HG03097 (cell line): Measurements from ENCODE around the gene LPAR3.
"Not testable (repeated sequence)": the region's sequence is repeated elsewhere in the genome, so short reads cannot be mapped to it uniquely, and the experiment has no call there.

Source experiments
- ATAC-seq: cut with Tn5 transposase; IDR thresholded peaks from one replicate; pipeline ENCODE4 v1.9.1; 2021; ENCODE audit not compliant: unreplicated experiment, low FRiP score

Gene LPAR3

DNA sequence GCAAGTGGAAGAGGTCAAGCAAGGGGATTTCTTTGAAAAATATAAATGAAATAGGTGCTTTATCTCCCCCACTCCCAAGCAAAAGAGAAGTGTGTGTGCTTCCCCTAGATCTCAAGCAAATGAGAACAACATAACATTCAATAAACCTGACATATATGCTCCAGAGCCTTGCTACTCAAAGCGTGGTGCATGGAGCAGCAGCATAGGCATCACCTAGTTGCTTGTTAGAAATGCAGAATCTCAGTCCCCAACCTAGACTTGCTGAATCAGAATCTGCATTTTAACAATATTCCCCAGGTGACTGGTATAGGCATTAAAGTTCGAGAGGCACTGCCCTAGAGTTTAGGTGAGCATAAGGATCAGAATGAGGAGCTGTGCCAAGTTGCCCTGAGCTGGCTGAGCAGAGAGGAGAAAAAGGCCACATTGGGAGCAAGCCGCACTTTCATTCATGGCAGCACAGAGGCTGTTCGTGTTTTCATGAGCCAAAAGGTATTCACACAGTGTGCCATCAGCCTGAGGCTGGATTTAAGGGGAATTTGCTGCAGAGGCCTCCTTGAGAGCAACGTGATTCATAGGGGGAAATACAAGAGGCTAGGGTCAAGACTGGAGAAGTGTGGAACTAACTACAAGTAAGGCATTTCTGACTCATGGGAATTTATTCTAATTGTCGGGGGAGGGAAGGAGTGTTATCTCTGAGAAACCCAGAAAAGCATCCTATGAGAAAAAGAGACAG is 14.3 kb upstream of the LPAR3 start:
- ATAC-seq, result no peak

DNA sequence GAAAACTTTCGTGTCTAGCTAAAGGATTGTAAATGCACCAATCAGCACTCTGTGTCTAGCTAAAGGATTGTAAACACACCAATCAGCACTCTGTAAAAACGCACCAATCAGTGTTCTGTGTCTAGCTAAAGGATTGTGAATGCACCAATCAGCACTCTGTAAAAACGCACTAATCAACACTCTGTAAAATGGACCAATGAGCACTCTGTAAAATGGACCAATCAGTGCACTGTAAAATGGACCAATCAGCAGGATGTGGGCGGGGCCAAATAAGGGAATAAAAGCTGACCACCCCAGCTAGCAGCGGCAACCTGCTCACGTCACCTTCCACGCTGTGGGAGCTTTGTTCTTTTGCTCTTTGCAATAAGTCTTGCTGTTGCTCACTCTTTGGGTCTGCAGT is 9.7 kb upstream of the LPAR3 start:
- not testable (repeated sequence) for ATAC-seq

DNA sequence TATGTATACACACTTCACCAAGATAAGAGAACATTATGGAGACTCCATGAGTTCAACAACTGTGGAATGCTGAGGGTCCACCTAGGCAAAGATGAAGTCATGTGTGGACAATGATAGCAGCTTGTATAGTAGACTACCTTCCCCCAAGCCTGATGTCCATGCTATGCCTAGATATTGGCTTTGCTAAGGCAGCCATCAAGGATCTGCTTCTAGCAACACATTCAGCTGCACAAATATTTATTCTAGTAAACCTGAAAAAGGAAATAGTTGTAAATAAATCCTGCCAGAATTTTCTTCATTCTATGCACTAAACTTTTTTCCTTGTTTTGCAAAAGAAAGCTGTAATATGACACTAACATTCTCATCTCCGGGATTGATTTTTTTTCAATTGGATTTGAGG is 7.0 kb upstream of the LPAR3 start:
- ATAC-seq, result no peak

DNA sequence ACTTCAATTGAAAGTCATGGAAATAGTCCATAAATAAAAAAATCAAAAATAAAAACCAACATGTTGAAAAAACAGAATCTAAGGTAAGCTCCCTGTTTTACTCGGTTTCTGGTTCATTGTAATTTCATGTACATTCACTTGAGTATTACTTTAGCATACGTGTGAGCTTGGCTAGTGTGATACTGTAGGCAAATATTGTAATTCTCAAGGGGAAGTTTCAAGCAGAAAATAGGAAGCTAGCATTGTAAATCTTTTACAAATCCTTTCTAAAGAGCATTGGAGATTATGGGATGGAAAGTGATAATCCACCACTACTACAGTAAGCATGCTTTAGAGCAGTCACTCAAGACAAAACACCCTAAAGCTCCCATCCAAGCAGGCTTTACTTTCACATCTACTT is 3.3 kb upstream of the LPAR3 start:
- no peak for ATAC-seq

DNA sequence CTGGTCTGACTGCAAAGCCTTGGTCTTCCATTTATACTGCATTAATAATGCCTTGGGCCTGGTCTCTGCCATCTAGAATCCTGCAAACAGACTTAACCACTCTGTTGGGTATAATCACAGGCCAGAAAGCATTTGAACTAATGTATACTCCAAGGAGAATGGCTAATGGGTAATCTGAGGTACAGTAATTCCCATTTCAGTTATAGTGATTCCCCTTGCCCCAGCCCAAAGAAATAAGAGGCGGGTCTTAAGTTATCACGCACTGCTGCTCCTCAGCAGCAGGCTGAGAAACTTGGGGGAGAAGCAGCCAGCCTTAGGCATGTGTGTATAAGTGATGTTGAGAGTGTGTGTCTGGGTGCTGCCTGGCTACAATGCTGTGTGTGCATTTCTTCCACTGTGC is 2.4 kb downstream of the LPAR3 start:
- ATAC-seq, result no peak

DNA sequence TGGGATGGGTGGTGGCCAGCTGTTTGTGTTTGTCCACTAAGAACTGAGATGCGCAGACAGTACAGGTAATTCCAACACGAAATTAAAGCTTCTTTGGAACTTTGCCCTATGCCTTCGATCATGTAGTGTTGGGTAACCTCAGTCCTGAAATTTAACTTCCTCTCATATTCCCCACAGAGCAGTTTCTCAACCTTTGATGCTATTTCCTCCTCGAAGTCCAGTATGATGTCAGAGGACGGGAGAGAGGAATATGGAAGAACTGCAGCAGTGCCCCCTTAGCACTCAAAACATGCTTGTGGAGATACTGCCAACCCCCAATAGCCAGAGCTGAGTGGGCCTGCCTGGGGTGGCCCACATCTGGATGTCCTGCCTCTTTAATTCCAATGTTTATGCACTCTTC is 3.6 kb downstream of the LPAR3 start:
- ATAC-seq, result no peak

DNA sequence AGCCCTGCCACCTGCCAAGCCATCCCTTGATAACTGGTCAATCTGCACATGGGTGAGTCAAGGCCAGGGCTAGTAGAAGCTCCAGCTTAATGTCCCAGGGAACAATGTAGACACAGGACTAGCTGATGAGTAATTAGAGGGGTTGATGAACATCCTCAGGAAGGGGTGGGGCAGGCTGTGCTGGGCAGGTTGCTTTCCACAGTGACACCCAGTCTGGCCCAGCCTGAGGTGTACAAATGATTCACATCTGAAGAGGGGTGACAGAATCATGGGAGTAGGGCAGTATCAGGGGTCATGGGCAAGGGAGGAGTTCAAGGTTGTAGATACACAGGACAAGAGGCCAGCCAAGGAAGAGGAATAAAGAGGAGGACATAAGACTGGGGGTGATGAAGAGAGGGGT is 4.3 kb downstream of the LPAR3 start:
- ATAC-seq, result no peak

DNA sequence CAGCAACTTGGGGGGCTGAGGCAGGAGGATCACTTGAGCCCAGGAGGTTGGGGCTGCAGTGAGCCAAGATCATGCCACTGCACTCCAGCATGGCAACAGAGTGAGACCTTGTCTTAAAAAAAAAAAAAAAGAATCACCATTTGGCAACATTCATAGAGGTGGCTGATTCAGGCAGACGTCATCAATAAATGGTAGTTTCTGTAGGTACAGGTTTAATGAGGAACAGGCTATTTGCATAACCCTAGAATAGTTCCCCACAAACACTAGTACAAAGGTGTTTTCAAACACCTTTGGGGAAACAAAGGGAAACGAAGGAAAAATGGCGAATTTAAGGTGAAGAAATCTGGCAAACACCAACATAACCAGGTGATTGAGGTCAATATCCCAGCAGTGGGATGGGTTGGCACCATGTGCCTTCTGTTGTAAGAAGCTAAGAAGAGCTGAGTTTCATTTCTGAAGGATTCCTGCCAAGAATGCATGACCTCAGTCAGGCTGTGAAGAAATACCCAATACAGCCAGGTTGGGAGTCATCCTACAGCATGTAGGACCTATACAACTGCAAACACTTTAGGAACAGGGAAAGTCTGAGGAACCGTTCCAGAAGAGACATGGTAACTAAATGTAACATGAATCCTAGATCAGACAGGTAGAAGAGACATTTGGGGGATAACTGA is 5.6 kb downstream of the LPAR3 start:
- no peak for ATAC-seq

DNA sequence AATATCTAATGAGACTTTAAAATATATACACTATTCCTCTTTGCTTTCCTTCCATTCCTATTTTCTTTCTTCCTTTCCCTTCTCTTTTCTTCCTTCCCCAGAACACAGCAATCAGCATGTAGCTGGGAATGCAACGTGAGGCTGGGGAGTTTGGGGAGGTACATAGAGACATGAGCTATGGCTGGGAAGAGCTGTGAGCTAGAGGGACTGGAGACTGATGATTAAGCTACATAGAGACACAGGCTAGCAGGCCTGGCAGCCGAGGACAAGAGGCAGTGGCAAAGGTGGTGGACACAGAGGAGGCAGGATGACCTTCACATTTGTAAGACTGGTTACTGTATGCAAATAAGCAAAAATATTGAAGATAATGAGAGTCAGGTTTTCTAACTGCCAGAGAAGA is 7.5 kb downstream of the LPAR3 start:
- ATAC-seq, result no peak

DNA sequence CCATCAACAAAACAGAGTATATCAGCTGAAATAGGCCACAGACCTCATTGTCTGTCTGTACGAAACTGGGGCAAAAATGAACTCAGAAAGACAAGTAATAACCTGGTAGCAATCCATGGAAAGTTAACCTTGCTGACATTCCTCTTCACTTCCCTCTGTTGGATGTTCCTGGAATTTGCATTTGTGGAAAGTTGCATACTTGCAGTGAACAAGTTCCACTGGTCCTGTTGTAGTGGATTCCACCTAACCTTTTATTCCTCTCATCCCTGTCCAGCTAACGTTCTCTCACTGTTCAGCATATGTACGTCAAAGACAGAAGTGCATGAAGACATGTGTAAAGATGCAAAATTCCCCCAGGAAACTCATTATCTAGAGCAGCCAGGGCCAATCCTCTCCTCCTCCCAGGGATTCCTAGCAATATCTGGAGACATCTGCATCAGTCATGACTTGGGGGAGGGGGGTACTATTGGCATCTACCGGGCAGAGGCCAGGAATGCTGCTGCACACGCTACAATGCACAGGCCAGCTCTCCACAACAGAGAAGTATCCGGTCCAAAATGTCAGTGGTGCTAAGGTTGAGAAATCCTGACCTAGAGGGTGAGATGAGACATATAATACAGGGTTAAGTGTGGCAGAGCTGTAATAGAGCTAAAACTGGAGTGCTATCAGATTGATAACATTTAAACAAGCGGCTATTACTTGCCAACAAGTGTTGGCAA is 8.2 kb downstream of the LPAR3 start:
- ATAC-seq, result no peak

DNA sequence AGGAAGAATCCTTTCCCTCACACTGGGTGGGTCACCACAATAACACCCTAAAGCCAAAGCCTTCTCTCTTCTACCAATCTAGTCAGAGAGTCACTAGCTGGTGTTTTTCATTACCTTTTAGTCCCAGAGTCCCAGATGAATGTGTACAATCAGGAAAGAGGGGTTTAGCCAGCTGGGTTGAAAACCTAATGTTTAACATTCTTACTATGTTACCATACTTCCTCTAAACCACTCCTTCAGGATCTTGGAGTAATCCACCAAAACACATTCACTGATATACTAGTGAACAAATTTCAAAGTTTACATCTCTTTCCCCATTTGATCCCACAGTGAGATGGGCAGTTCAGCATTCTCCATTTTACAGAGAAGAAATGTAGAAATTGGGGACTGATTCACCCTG is 9.7 kb downstream of the LPAR3 start:
- ATAC-seq, result no peak

DNA sequence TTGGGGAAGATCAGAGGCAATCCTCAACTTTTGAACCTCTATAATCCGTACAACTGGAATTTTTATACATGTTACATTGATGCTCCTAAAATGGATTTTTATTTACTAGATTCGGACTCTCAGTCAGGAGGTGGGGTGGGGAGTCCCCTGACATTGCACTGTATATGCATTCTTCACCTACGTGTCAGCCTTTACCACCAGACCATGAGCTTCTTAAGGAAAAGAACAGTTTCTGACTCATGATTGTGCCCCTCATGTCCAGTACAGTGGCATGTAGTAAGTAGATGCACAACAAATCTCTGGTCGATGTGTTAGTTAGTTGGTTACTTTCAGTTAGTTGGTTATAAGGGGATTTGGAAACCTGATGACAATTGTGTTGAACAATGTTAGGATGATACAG is 15.4 kb downstream of the LPAR3 start:
- ATAC-seq, result no peak

DNA sequence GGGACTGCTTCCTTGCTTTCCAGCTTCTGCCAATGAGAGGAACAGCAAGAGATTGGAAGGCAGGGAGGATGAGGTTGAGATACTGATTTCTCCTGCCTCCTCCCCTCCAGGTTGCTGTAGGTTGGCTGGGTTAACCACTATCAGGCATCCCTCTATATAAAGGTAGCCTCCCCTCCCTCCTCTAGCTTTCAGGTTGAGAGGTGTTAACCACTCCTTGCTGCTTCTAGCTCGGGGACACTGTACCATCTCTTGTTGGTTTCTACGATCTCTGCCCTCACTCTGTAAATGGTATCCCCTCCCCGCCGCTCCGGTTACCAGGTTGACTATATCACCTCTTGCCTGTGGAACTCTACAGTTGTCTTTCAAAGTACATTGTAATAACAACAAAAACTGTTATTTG is 16.7 kb downstream of the LPAR3 start:
- ATAC-seq, result no peak

DNA sequence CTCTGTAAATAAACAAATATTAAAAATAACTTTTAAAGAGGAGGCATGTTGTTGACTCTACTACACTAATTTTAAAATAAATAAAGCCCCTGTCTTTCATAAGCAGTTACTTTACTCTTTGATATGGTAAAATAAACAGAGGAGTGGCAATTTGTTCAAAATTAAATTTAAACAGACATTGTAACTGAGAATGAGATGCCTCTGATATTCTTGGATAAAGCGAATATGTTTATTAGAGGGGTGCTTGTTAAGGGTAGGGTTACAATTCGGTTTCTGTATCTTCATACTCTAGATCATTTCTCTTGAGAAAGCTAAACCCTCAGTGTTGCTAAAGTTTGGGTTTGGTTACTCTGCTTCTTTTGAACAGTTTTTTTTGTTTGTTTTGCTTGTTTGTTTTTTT is 19.6 kb downstream of the LPAR3 start:
- no peak for ATAC-seq

DNA sequence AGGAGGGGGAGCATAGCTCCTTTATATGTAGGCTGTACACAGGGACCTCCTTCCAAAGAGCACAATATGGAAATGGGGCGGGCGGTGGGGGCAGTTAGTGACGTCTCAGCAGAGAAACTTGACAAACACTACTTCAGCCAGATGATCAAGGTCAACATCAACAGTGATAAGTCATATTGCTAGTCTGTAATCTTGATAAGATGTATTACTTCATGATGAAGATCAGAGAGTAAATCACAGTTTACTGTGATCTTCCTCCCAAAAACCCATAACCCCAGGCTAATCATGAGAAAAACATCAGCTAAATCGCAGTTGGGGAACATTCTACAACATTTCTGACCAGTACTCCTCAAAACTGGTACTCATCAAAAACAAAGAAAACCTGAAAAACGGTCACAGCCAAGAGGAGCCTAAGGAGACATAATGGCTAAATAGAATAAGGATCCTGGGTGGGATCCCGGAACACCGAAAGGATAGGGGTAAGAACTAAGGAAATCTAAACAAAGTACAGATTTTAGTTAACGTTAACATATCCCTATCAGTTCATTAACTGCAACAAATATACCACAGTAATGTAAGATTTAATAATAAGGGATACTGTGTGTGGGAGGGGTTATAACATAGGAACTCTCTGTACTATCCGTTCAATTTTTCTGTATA is 20.2 kb downstream of the LPAR3 start:
- no peak for ATAC-seq

DNA sequence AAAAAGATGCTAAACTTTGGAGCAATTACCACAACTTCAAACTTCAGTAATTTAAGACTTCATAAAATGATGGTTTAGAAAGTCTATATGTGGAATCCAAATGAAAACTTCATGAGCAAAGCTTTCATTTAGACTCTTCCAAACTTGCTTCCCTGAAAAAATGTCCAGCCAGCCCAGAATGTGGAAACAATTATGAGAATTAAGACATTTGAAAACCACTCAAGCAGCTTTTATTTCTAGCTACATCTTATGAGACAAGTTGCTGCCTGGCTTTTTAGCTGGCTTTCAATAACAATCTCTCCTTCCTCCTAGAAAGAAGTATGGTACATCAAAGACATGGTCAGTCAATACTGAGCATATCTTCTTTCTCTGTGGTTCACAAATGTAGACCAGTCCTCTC is 21.8 kb downstream of the LPAR3 start:
- no peak for ATAC-seq

DNA sequence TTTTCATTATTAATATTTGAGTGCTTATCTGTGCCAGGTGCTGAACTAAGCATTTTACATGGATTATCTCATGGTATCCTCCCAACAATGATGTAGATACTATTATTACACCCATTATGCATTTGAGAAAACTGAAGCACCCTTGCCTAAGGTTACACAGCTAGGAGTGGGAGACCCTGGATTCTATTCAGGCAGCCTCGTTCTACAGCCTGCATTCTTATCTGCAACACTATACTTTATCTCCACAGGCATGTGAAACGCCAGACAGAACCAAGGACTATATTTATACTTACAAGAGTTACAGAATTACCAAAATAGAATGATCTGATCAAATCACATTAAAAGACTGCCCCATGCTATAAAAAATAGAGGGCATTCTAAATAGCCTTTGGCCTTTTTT is 22.4 kb downstream of the LPAR3 start:
- ATAC-seq, result no peak

DNA sequence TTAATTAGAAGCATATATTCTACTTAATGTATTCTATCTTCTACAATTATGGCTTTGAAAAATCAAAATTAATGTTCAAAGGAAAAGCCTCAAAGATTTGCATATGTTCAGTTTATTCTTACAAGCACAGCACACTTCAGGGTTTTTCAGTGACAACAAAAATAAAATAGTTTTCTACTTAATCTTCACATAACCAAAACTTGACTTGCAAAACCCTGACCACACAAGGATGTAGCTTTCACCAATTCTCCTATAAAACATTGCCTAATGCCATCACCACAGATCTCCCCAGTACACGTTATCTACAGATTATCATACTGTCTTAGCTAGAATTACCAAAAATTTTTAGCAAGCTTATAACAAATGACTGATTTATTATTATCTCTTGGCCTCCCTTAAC is 23.3 kb downstream of the LPAR3 start:
- no peak for ATAC-seq

DNA sequence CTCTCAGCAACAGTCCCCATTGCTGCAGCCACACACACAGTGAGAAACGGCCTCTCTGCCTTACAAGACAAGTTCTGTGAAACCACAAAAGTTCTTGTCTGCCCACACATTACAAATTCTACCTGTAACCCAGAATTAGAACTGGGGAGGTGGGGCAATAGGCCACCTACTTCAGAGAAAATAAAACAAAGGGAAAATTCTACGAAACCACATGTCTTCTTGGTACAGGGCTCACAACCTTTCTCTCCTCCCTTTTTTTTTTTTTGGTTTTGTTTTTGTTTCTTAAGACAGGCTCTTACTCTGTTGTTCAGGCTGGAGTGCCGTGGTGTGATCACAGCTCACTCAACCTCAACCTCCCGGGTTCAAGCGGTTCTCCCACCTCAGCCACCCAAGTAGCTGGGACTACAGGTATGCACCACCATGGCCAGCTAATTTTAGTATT is 30.2 kb downstream of the LPAR3 start:
- ATAC-seq, result peak; percentile 70

DNA sequence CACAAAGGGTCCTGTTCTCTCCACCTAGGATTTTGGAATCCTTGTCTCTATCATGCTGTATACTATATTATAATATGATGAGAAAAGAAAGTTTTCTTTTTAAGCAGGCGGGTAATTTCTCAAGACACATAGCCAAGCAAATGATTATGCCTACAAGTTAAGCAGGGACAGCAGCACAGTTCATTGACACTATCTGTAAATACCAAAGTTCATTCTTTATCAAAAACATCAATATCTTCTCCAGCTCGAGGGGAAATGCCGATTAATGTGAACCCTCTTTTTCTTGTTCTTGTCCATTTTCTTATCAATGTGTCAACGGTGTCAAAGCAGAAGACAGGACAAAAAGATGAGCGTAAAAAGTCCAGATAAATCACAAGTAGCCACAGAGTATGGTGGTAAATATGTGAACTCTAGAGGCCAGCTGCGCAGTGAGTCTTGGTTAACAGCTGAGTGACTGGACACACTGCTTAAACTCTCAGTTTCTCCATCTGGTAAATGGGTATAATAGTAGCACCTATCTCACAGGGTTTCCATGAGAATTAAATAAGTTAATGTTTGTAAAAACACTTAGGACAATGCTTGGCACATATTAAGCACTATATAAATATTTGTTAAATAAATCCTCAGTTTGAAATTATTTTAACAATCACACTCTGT is 30.9 kb downstream of the LPAR3 start:
- ATAC-seq, result no peak

DNA sequence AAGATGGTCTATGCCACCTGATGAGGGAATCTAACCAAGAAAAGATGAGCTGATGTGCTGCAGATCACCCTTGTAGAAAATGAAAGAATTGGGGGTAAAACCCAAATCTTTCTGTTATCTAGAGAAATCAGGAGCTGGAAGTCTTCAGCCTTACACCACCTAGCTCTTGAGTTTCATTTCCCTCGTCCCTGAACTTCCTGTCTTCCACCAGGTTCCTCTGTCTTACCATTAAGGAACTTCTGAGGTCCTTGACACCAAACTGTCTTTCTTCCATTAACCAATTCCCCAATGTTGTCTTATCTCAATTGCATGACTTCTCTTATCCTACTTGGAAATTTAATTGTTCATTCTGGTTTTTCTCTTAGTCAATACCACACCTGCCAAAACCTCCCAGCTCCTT is 31.5 kb downstream of the LPAR3 start:
- no peak for ATAC-seq
